T-cell (primary cell): Measurements from ENCODE around the gene TLCD3B. TPM values are rescaled to one million over a fixed set of nuclear protein-coding genes. Genes with fewer than 3 reads are reported as not detected.

Experiments used
- ATAC-seq, 4 experiments: fragments of 200-7000 bp in 3 of 4; fragments of 150-1000 bp in 1 of 4; cut with Tn5 transposase; replicated peaks in 1 of 4; 1 replicate in 3 of 4; 2 replicates in 1 of 4; pipeline ENCODE4 v1.10.0; 2021; ENCODE audit warnings: moderate library complexity in 3 of 4, mild to moderate bottlenecking in 2 of 4, moderate number of reproducible peaks in 1 of 4
- CTCF ChIA-PET, 2 donors: fragments of 300-600 bp; sonication (Branson Sonifier 250); formaldehyde crosslinking; loops; one replicate each; lab custom pipeline; 2022; ENCODE audit warnings: antibody characterized with exemption in 2 of 2; lab: Charles Lee
- POLR2A ChIA-PET, 2 donors: fragments of 300-600 bp; sonication (Branson Sonifier 250); formaldehyde crosslinking; loops; one replicate each; lab custom pipeline; 2022; ENCODE audit warnings: antibody characterized with exemption in 2 of 2; lab: Charles Lee
- DNase-seq, 35 experiments: peaks; one replicate each; pipeline versions ENCODE4 v3.0.0 to v3.0.0-alpha.2; 2013 to 2023
- H3K27ac ChIP-seq: one replicate; pipeline ENCODE4 v1.5.1; 2013; ENCODE audit warnings: low read length
- H3K27me3 ChIP-seq, 2 experiments: replicated peaks in 1 of 2; 1 replicate in 1 of 2; 2 replicates in 1 of 2; pipeline versions ENCODE4 v1.6.1 to v1.7.0; 2013; ENCODE audit warnings: low read length in 1 of 2, mixed read lengths in 1 of 2; ENCODE audit not compliant: control insufficient read depth in 2 of 2, insufficient read depth in 2 of 2; ENCODE audit errors: extremely low read depth in 1 of 2
- H3K36me3 ChIP-seq, 2 donors: 1 replicate in 1 of 2; 2 replicates in 1 of 2; pipeline versions ENCODE4 v1.6.1 to v1.7.0; 2013; ENCODE audit warnings: low read length in 1 of 2; ENCODE audit not compliant: control insufficient read depth in 2 of 2, insufficient read depth in 1 of 2; ENCODE audit errors: extremely low read depth in 1 of 2
- H3K4me1 ChIP-seq, 2 experiments: 1 replicate in 1 of 2; 2 replicates in 1 of 2; pipeline versions ENCODE4 v1.6.1 to v1.7.0; 2013; ENCODE audit warnings: low read length in 2 of 2, mixed read lengths in 1 of 2; ENCODE audit not compliant: insufficient read depth in 2 of 2, control insufficient read depth in 1 of 2; ENCODE audit errors: extremely low read depth in 1 of 2
- H3K4me3 ChIP-seq, 2 donors: 1 replicate in 1 of 2; 2 replicates in 1 of 2; pipeline versions ENCODE4 v1.5.1 to v1.7.0; 2013; ENCODE audit warnings: mild to moderate bottlenecking in 2 of 2, low read length in 1 of 2, moderate library complexity in 1 of 2; ENCODE audit not compliant: control insufficient read depth in 1 of 2; ENCODE audit errors: extremely low read depth in 1 of 2
- H3K9me3 ChIP-seq: 2 replicates; pipeline ENCODE4 v1.7.0; 2013
- H3K27ac Mint-ChIP-seq, 2 donors: one replicate each; pipeline ENCODE4 v1.8.0; 2020 to 2021; ENCODE audit warnings: mild to moderate bottlenecking in 2 of 2, mixed read lengths in 2 of 2
- H3K27me3 Mint-ChIP-seq, 2 donors: one replicate each; pipeline ENCODE4 v1.8.0; 2021 to 2022; ENCODE audit warnings: mixed read lengths in 2 of 2
- H3K36me3 Mint-ChIP-seq: one replicate; pipeline ENCODE4 v1.8.0; 2021; ENCODE audit warnings: mixed read lengths
- H3K4me1 Mint-ChIP-seq, 3 donors: one replicate each; pipeline ENCODE4 v1.8.0; 2020 to 2022; ENCODE audit warnings: mixed read lengths in 3 of 3, mild to moderate bottlenecking in 1 of 3
- H3K4me3 Mint-ChIP-seq, 3 donors: one replicate each; pipeline ENCODE4 v1.8.0; 2020 to 2022; ENCODE audit warnings: mild to moderate bottlenecking in 3 of 3, mixed read lengths in 3 of 3, moderate library complexity in 3 of 3
- H3K9me3 Mint-ChIP-seq, 3 donors: one replicate each; pipeline ENCODE4 v1.8.0; 2020 to 2022; ENCODE audit warnings: mixed read lengths in 3 of 3
- WGBS: methylation state at CpG from one replicate; pipeline ENCODE4 v1.1.5; 2013; ENCODE audit warnings: missing lambda C conversion rate; ENCODE audit not compliant: insufficient coverage; 5-methylcytosine and 5-hydroxymethylcytosine counted together
- total RNA-seq, 35 experiments: library from RNA in 6 of 35; stranded (reverse) in 6 of 35; fragments of 120-200 nt in 1 of 35; gene quantifications; one replicate each; pipeline versions ENCODE4 v1.2.1 to v1.2.4 and lab custom pipeline; 2013 to 2026

Gene TLCD3B
- total RNA-seq, 5 donors from 2014 or later (not counting 1 experiment from before 2014, with no cell fraction given), result 0.25 to 0.32 (median 0.25) TPM; not detected in 2

DNA sequence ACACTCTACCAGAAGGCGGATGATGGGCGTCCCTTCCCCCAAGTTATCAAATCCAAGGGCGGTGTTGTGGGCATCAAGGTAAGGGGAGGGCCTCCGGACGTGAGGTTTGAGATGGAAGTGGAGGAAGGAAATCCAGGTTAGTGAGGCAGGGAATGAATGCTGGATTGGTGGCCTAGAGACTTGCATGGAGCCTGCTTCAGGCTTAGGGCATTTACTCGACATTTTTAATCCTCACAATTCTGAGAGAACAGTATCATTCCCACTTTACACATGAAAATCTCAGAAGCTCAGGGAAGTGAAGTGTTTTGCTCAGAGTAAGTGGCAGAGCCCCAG, 36.5 kb upstream of the TLCD3B start:
- peaks cover 14 to 55% of the 10 kb centered on the region in 2 donors for H3K36me3 ChIP-seq
- Mint-ChIP-seq H3K4me1 (peaks cover 30 to 44% (median 42%) of the 10 kb centered on the region in 3 donors), H3K36me3 (peaks cover 38% of the 10 kb centered on the region), H3K27ac (peak overlapping the region; percentile 71 to 98), H3K27me3 (no peaks in the 10 kb centered on the region), H3K9me3 (no peaks in the 10 kb centered on the region), H3K4me3 (peak overlapping the region; percentile 94 to 99 (median 98))
- ChIA-PET POLR2A (no interaction called here), CTCF (interaction anchor here (0.6 to 0.7 kb wide), 2 partner anchors 14 to 278 kb away, joined by 4 to 9 read pairs; a partner anchor contains a TSS)
- no CpG with 5 or more reads among the region's 6 CpGs for WGBS
- H3K4me1 ChIP-seq, result peaks cover 14 to 61% of the 10 kb centered on the region in 2 experiments
- no peak overlapping the region for H3K27ac ChIP-seq
- ATAC-seq, result no peak
- no peaks in the 10 kb centered on the region for H3K9me3 ChIP-seq
- H3K27me3 ChIP-seq, result no peaks in the 10 kb centered on the region
- H3K4me3 ChIP-seq, result peak overlapping the region in 1 of 2 donors; percentile 2
- DNase-seq, result no peak

DNA sequence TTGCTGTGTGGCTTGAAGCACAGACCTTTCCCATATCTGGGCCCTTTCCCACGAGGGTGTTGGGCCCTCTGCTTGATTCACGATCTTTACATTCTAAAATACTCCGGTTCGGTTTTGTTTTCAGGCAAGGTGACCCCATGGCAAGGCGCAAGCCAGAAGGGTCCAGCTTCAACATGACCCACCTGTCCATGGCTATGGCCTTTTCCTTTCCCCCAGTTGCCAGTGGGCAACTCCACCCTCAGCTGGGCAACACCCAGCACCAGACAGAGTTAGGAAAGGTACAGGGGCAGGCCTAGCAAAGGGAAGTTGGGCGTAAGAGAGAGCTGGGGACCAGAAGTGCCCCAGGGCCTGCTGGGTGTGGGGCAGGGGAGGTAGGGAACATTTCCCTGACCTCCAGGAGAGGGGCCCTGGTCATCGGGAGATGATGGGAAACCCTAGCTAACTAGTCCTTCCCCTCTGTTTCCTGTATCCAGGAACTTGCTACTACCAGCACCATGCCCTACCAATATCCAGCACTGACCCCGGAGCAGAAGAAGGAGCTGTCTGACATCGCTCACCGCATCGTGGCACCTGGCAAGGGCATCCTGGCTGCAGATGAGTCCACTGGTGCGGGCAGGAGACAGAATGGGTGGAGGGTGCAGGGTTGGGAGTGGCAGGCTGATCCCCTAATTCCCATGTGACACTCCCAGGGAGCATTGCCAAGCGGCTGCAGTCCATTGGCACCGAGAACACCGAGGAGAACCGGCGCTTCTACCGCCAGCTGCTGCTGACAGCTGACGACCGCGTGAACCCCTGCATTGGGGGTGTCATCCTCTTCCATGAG, 35.9 kb upstream of the TLCD3B start:
- H3K4me3 ChIP-seq, result peak overlapping the region; percentile 95 to 96
- peak overlapping the region; percentile 73 for H3K27ac ChIP-seq
- H3K27me3 ChIP-seq, result no peaks in the 10 kb centered on the region
- ChIA-PET POLR2A (interaction anchor here in 1 of 2 donors (0.5 to 1.6 kb wide), 3 partner anchors 9 to 346 kb away, joined by 3 to 6 read pairs (median 6); partner anchors contain the start of gene PPP4C), CTCF (interaction anchor here (0.6 to 0.7 kb wide), 2 partner anchors 14 to 278 kb away, joined by 4 to 9 read pairs; a partner anchor contains a TSS)
- Mint-ChIP-seq H3K36me3 (peaks cover 35% of the 10 kb centered on the region), H3K27ac (peak overlapping the region; percentile 98), H3K27me3 (no peaks in the 10 kb centered on the region), H3K9me3 (no peaks in the 10 kb centered on the region), H3K4me1 (peaks cover 30 to 42% (median 42%) of the 10 kb centered on the region in 3 donors), H3K4me3 (peak overlapping the region; percentile 94 to 99 (median 98))
- peaks cover 14 to 50% of the 10 kb centered on the region in 2 donors for H3K36me3 ChIP-seq
- H3K4me1 ChIP-seq, result peaks cover 14 to 61% of the 10 kb centered on the region in 2 experiments
- no peak for DNase-seq
- ATAC-seq, result no peak
- WGBS, result 62% methylated on average over 8 of the region's 21 CpGs
- H3K9me3 ChIP-seq, result no peaks in the 10 kb centered on the region

DNA sequence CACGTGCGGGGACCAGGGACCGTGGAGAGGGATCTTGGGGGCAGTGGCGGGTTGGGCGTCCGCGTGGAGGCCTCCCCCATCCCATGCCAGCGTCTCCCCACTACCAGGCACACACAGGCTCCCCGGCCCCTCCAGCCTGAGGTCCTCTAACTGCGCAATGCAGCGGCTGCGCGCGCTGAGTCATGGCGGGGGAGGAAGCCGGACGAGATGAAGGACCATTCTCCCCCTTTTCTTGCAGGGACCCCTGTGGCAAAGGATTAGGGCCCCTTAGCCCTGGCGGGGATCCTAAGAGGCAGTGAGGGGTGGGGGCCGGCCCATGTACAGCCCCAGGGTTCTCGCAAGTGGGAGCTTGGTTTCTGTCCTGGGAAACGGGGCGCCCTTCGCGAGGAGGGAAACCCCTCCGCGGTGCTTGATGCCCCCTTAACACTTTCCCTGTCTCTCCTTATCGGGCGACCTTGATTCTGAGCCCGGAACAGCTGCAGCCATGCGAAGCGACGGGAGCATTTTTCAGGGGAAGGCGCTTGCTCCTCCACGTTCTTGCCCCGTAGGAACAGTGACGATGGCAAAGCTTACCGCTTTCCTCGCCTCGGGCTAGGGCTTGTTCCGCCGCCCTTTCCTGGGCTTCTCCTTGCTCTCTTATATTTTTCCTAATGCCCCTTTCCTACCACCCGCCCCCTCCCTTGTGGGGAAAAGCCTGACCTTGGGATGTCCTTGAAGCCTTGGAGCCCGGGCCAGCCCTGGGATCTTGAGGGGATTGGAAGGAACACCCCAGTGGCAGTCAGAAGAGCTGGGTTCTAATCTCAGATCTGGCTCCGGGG, 35.1 kb upstream of the TLCD3B start:
- POLR2A ChIA-PET, result interaction anchor here in 1 of 2 donors (0.7 to 1.6 kb wide), 2 partner anchors 10 to 345 kb away, joined by 3 to 6 read pairs; partner anchors contain the start of gene PPP4C
- H3K27ac ChIP-seq, result peak overlapping the region; percentile 73
- H3K27me3 ChIP-seq, result no peaks in the 10 kb centered on the region
- Mint-ChIP-seq H3K4me3 (peak overlapping the region; percentile 94 to 99 (median 98)), H3K9me3 (no peaks in the 10 kb centered on the region), H3K4me1 (peaks cover 30 to 42% (median 42%) of the 10 kb centered on the region in 3 donors), H3K36me3 (peaks cover 30% of the 10 kb centered on the region), H3K27ac (peak overlapping the region; percentile 98), H3K27me3 (no peaks in the 10 kb centered on the region)
- peaks cover 14 to 61% of the 10 kb centered on the region in 2 experiments for H3K4me1 ChIP-seq
- H3K9me3 ChIP-seq, result no peaks in the 10 kb centered on the region
- H3K36me3 ChIP-seq, result peaks cover 14 to 41% of the 10 kb centered on the region in 2 donors
- DNase-seq (peak in 10 of 35 experiments; percentile 11 to 49 (median 24)), ATAC-seq (peak in 1 of 4 experiments; percentile 3)
- CTCF ChIA-PET, result interaction anchor here (0.5 to 1.7 kb wide), 3 partner anchors 11 to 25 kb away, joined by 3 to 12 read pairs (median 4); partner anchors contain the start of gene TBX6 (in 1 of the 2)
- WGBS, result under 1% methylated on average over 24 of the region's 44 CpGs
- peak overlapping the region; percentile 95 to 96 for H3K4me3 ChIP-seq

DNA sequence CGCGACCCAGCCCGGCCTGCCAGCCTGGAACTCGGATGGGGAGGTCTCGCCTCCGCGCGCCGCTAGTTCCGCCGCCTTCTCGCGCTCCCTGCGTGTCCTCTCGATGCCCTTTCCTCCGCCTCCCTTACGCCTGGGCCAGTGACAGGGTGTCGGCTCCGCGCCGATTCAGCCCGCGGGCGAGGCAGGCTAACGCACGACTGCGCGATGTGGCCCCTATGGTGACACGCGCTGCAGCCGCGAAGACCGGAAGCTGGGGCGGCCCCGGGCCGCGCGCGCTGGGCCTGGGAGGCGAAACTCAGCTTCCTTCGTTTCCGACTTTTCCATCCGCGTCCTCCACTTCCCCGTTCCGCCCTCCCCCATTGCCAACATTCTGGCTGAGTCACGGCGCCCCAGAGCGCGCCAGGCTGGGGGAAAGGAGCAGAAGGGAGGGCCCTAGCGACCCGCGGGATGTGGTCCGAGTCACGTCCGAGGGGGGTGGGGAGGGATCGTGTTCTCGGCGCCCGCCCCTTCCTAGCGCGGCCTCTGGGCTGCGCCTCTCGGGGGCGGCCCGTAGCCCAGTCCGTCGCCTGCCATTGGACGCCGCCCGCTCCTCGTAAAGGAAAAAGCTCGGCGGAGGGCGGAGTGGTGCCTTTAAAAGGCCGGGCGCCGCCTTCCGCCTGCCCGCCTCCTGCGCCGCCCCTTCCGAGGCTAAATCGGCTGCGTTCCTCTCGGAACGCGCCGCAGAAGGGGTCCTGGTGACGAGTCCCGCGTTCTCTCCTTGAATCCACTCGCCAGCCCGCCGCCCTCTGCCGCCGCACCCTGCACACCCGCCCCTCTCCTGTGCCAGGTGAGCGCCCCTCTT, 34.3 kb upstream of the TLCD3B start, which contains the start of gene ALDOA:
TSS of gene ALDOA (plus strand) at position 659 of the 841 bp plus-strand sequence. CDS start 1,138 bp downstream, outside the sequence.
- Histone ChIP-seq H3K4me1 (peaks cover 14 to 61% of the 10 kb centered on the region in 2 experiments), H3K27ac (peak within 1 kb of the TSS; percentile 93), H3K27me3 (no peaks in the 10 kb centered on the region), H3K36me3 (peaks cover 14 to 35% of the 10 kb centered on the region in 2 donors), H3K9me3 (no peaks in the 10 kb centered on the region), H3K4me3 (peak within 1 kb of the TSS; percentile 95 to 96)
- under 1% methylated on average over 77 of the region's 99 CpGs for WGBS
- peak; percentile 83 to 88 (median 86) for ATAC-seq
- H3K36me3 Mint-ChIP-seq, result peaks cover 27% of the 10 kb centered on the region
- no peaks in the 10 kb centered on the region for H3K27me3 Mint-ChIP-seq
- peak within 1 kb of the TSS; percentile 94 to 99 (median 98) for H3K4me3 Mint-ChIP-seq
- peak; percentile 87 to 96 (median 91) for DNase-seq
- no peaks in the 10 kb centered on the region for H3K9me3 Mint-ChIP-seq
- CTCF ChIA-PET, result interaction anchor here (0.5 to 1.7 kb wide), 3 partner anchors 10 to 26 kb away, joined by 3 to 12 read pairs (median 4); partner anchors contain the start of gene TBX6 (in 1 of the 2)
- peak within 1 kb of the TSS; percentile 98 for H3K27ac Mint-ChIP-seq
- peaks cover 30 to 39% (median 39%) of the 10 kb centered on the region in 3 donors for H3K4me1 Mint-ChIP-seq
- POLR2A ChIA-PET, result interaction anchor here in 1 of 2 donors (1.6 kb wide), 1 partner anchor 11 kb away, joined by 6 read pairs; the partner anchor contains the start of gene PPP4C

DNA sequence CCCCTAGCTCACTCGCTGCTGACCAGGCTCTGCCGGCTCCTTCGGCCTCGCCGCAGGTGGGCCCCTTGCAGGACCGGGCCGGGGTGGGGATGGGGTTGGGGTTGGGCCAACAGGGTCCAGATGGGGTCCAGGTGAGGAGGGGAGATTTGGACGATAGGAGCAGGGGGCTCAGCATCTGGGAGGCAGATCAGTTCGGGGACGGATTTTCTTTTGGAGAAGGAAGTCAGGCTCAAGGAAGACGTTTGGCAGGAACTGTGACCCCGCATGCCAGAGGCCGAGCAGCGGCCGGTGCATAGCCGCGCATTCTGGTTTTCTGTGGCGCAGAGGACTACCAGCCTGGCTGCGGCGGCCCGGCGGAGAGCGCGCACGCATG, 33.6 kb upstream of the TLCD3B start:
- ChIA-PET POLR2A (interaction anchor here in 1 of 2 donors (0.6 kb wide), 2 partner anchors 10 to 257 kb away, joined by 4 to 5 read pairs; no protein-coding TSS in a partner anchor), CTCF (interaction anchor here in 1 of 2 donors (1.7 kb wide), 1 partner anchor 27 kb away, joined by 12 read pairs; the partner anchor contains the start of gene TBX6)
- H3K4me3 ChIP-seq, result peak overlapping the region; percentile 95 to 96
- no peaks in the 10 kb centered on the region for H3K9me3 Mint-ChIP-seq
- peaks cover 14 to 55% of the 10 kb centered on the region in 2 experiments for H3K4me1 ChIP-seq
- peaks cover 23% of the 10 kb centered on the region for H3K36me3 Mint-ChIP-seq
- H3K27ac Mint-ChIP-seq, result peak overlapping the region; percentile 98 to 99
- H3K9me3 ChIP-seq, result no peaks in the 10 kb centered on the region
- no peaks in the 10 kb centered on the region for H3K27me3 ChIP-seq
- peak overlapping the region; percentile 93 for H3K27ac ChIP-seq
- peaks cover 13 to 29% of the 10 kb centered on the region in 2 donors for H3K36me3 ChIP-seq
- peaks cover 29 to 36% (median 34%) of the 10 kb centered on the region in 3 donors for H3K4me1 Mint-ChIP-seq
- H3K27me3 Mint-ChIP-seq, result no peaks in the 10 kb centered on the region
- peak overlapping the region; percentile 94 to 99 (median 98) for H3K4me3 Mint-ChIP-seq
- ATAC-seq (no peak), DNase-seq (peak in 1 of 35 experiments; percentile 7)
- WGBS, result 0% methylated on average over 23 of the region's 25 CpGs
